Non-pigmented ciliary epithelial cell (primary cell): ENCODE data around the gene UMAD1.

Experiments
- DNase-seq: peaks from one replicate; pipeline ENCODE4 v3.0.0-alpha.2; 2010; ENCODE audit warnings: low read depth

UMAD1 gene

DNA sequence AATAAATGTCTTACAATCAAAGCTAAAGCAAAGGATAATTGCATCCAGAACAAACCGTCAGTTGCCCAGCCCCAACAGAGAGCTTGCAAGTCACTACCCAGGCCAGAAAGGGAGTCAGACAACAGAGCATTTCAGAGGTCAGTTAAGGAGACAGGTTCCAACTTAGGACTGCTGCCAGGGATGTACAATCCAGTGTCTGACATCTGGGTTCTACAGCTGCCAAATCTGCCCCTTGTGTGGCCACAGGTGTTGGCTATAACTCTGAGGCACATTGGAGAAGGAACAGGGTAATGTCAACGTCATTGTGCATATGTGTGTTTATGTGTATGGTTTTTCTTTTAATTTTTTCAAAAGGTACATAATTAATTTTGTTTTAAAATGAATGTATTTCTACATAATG lies 242.8 kb downstream of the UMAD1 start:
- no peak for DNase-seq

DNA sequence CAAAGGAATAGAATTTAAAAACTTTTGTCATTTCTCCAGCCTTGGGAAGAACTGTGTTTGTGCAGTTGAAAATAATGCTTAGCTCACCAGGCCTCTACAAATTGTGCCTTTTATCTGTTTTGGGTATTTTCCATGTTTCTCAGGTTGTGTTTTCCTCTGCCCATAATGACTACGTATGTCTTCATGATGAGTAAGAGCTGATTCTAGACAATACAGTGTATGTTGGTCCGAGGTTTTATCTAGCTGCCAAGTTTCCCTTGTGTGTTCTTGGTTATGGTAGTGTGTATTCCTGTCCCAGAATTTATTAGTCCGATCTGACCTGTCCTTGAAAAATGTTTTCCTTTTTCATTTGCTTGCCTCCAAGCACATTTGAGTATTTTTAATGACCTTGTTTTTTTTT lies 244.3 kb downstream of the UMAD1 start:
- peak; percentile 15 for DNase-seq

DNA sequence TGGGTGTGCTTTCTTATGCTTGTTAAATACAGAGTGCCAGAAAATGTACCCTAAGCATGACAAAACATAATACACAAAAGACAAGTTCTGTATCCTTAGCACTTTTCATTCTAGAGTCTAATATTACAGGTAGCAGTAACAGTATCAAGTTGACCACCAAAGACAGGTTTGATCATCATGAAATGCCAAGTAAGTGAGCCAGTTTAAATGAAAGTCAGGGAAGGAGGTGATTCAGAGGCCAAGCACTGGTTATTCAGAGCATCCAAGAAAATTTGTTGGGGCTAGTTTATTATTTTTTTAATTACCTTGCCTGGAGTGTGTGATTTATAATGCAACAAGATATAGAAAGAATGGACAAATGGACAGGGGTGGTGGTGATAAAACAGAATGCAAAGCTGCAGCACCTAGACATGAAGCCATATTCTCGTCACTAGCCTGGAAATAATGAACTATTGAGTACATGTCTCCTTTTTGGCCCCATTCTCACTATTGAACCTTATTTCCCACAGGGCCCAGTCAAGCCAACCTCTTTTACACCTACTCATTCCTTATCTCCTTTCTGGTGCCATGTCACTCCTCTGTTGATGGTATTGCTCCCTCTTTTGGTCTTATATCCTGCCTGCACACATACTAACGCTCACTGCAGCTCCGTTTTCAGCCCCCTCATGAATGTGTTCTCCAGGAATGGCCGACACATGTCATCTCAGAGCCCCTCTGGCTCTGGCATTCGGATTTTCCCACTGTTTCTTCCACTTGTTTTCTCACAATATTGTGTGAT lies 249.4 kb downstream of the UMAD1 start:
- no peak for DNase-seq

DNA sequence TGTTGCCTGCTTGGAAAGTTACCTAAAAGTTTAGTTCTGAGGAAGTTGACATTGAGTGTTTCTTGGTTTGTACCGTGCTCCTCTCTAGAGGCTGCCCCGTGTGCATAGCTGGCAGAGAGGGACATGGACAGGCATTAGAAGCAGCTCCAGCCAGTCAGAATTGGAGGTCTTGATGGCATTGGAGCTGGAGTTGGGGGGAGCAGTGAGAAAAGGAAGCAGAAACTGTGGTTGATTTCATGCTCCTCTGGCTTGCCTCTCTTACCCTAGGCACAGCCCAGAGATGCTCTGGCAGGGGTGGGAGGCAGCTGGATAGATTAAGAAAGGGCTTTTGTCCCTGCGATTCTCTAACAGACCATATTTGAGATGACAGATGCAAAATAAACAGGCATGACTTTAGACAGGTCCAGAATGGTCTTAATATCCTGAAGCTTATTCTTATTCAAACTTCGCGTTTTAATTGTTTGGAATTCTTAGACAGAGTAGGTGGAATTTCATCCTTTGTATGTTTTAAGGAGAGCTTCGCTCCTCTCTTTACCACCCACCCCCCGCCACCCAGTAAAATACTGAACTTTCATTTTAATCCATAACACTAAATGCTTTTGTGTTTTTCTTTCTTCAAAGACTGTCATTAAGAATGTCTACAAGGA lies 254.6 kb downstream of the UMAD1 start:
- no peak for DNase-seq

DNA sequence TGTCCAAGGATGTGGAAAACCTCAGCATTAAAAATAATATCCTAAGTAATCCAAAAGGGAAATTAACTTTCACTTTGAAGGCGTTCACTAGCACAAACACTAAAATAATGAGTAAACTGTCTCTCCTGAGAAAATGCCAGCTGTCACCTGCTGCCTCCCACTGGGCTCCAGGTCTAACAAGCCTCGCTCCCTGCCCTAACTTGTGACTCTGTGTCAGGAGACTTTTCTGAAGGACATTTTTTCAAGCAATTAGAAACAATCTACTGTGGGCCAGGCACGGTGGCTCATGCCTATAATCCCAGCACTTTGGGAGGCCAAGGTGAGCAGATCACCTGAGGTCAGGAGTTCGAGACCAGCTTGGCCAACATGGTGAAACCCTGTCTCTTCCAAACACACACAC lies 255.2 kb downstream of the UMAD1 start:
- DNase-seq = no peak

DNA sequence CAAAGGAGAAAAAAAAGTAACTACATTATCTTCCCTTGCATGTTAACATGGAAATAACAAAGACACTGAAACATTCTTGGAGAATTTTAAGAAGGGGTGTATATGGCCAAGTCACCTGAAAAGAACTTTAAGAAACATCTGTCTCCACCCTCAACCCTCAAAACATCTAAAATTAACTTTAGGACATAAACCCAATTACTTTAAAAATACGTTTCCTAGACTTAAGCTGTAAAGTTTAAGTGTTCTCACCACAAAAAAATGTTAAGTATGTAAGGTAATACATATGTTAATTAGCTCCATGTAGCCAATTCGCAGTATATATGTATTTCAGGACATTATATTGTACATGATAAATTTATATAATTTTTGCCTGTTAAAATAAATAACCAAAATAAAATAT lies 257.0 kb downstream of the UMAD1 start:
- DNase-seq = no peak

DNA sequence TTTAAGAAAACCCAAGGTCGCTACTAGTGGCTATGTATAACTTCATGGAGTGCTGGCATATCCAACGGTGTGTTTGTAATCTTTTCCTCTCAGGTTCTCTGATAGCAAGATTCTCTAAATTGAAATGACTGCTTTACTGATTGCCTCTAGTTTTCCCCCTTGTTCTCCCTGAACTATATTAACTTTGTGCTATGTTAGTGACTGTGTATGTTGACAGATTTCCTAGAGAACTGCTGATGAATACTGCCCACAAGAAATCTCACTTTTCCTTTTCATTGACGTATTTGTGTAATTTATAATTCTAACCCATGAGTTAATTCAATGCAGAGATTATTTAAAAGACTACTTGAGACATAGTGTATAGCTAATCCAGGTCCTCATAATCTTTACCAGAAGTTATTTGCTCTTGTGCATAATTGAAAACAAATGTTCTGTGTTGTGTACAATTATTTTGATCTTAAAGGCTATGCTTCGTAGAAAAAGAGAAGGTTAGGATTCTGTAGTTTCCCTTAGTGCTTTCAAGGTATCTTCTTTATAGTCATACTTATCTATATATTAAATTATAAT lies 257.5 kb downstream of the UMAD1 start:
- DNase-seq = no peak

DNA sequence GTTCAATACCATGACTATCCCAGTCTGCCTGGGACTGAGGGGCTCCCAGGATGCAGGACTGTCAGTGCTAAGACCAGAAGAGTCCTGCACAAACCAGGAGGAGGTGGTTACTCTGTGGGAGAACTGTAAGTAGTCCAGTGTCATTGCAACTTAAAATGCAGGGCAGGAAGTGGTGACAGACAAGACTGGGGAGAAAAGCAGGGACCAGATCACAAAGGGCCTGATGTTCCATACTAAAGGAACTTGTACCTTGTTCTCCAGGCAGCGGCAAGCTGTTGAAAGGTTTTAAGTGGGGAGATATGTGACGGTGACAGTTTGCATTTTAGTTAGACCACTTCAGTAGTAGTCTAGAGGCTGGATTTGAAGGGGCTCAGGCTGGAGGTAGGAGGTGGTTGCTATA lies 262.3 kb downstream of the UMAD1 start:
- no peak for DNase-seq

DNA sequence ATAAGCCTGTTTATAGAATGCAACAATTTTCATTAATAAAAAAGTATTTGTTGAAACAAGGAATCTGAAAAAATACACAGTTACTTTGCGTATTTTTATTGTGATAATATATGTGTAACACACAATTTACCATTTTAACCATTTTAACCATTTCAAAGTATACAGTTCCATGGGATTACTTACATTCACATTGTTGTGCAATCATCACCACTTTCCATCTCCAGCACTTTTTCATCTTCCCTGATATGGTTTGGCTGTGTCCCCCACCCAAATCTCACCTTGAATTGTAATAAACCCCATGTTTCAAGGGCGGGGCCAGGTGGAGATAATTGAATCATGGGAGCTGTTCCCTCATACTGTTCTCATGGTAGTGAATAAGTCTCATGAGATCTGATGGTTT lies 266.8 kb downstream of the UMAD1 start:
- no peak for DNase-seq

DNA sequence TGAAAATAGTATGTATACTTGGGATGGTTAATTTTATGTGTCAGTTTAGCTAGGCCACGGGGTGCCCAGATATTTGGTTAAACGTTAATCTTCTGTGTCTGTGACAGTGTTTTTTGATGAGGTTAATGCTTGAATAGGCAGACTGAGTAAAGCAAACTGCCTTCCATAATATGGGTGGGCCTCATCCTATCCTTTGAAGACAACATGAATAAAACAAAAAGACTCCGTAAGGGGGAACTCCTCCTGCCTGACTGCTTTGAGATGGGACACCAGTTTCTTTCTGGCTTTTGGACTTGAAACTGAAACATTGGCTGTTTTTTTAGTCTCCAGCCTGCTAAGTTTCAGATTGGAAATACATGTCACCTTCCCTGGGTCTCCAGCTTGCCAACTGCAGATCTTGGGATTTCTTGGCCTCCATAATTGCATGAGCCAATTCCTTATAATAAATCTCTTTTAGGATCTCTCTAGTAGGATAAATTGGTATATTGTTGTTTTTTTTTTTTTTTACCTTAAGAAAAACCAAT lies 268.1 kb downstream of the UMAD1 start:
- DNase-seq = no peak

DNA sequence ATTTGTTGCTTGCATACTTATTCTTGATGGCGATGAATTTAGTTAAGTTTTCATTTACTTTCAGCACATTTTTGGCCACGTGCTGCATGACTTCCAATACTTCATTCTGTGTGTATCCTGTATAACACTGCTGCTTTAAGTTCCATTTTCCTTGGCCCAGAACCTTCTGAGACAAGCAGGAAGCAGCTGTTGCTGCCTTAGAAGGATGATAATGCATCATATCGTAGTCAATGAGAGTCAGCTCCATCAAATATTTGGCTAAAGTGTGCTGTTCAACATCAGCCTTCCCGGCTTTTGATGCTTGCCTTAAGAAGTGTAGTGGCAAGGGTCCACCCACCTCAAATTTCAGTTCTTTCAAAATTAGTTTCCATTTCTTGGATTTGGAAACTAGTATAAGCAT lies 268.8 kb downstream of the UMAD1 start:
- DNase-seq = no peak

DNA sequence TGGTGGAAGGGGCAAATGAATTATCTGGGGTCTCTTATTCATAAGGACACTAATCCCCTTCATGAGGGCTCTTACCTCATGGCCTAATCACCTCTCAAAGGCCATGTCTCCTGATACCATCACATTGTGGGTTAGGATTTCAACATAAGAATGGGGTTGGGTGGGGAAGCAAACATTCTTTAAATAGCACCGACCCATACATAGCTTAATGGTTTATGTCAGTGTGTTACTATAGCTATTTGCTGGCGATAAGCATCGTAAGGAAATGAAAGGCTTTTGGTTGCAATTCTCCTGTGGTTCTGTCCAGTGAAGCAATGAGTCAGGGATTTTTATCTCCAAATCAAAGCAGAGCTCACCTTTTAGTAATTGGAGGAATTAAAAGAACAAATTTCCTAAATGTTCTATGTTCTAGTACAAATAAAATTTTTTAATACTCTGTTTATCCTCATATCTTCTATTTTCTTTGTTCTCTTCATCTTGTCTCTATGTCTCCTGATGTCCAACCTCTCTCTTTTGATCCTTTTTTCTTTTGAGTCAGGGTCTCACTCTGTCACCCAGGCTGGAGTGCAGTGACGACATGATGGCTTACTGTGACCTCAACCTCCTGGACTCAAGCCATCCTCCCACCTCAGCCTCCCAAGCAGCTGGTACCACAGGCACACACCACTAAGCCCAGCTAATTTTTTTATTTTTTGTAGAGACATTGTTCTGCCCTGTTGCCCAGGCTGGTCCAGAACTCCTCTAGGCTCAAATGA lies 271.0 kb downstream of the UMAD1 start:
- DNase-seq = peak; percentile 96

DNA sequence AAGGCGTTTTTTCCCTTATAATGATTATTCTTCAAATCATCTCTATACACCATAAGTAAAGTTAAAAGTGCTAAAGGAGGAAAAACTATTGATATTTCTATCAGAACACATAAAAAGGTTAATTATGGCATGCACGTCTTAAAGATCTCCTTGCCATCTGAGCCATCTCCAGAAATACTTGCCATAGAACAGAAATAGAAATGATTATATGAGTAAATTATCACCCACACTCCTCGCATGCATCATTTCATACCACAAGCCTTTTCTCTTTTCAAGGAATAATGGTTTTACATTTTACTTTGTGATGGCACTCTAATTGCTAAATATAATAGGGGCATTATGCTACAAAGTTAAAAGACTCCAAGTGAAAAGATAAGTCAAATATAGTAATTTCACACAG lies 272.4 kb downstream of the UMAD1 start:
- DNase-seq = no peak

DNA sequence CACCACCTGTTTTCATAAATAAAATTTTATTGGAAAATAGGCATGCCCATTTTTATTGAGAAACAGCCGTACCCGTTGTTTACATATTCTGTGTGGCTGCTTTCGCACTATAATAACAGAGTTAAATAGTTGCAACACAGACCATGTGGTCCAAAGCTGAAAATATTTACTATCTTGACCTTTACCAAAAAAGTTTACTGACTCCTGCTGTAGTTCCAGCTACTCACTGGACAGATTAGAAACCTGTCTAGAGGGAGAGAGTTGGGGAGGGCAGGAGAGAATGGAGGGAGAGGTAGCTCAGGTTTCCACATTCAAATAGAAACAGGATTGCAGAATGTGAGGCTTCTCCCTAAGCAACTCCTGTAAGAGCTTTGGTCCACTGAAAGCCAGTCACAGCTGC lies 273.0 kb downstream of the UMAD1 start:
- DNase-seq = no peak

DNA sequence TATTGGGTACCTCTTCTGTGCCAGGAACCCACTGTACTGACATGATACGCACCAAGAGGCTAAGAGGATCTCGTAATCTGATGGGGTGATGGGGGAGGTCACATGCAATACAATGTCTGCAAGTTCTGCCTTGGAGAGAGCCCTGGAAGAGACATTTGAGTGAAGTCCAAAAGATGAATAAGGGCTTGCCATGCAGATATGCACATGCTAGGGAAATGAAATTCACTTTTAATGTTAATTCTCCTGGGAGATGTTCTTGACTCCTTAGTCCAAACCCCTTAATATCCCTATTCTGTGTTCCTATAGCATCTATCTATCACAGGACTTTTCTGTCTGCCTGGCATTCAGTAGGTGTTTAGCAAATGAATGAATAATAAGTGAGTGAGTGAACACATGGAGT lies 274.0 kb downstream of the UMAD1 start:
- DNase-seq = no peak

DNA sequence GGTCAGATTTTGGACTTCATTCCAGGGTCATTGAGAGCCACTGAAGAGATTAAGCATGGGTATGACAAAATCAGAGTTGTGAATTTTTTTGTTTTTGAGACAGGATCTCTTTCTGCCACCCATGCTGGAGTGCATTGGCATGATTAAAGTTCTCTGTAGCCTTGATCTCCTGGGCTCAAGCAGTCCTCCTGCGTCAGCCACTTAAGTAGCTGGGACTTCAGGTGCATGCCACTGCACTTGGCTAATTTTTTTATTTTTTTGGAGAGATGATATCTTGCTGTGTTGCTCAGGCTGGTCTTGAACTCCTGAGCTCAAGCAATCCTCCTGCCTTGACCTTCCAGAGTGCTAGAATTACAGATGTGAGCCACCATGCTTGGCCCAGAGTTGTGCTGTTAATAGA lies 275.5 kb downstream of the UMAD1 start:
- DNase-seq = no peak

DNA sequence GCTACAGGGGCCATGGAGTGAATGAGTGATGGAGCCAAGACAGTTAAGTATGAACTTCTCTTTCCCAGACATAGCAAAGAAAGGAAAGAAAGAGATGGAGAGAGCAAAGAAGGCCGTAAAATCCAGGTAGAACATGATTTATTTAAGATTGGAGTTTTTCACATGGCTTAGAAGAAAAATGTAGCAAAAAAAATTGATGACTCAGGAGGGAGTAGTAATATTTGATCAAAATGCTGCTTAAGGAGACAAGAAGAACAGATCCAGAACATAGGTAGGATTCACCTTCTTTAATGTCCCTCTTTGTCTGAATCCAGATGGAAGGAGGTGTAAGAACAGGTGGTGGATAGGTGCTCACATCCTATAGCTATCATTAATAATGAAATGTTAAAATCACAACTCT lies 277.0 kb downstream of the UMAD1 start:
- no peak for DNase-seq

DNA sequence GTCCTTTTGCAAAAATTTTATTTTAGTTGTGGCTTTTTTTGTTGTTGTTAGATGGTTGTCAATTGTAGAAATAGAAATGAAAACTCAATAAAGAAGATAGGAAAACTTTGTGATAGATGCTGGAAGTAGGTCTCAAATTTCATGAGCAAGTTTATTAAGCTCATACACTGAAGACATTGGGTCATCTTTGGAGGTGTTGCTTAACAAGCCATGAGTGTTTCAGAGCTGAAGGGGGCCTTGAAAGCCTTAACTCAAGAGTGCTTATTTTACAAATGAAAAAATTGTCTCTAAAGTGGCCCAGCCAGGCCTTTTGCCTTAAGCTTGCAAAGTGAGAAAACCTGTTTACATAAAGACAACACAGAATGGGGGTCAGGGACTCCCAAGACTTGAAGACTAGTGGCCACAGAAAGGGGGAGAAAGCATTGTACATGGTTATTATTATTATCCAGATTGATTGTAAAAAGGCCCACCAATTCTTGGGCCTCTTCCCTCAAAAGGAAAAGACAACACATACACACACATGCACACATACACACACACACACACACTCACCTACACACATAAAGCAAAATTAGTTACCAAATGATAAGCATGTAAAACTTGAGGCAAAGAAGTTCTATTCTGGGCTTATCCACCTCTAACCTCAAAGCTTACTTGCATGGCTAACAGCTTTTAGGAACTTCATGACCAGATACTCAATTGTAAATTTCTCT lies 278.3 kb downstream of the UMAD1 start:
- DNase-seq = no peak

DNA sequence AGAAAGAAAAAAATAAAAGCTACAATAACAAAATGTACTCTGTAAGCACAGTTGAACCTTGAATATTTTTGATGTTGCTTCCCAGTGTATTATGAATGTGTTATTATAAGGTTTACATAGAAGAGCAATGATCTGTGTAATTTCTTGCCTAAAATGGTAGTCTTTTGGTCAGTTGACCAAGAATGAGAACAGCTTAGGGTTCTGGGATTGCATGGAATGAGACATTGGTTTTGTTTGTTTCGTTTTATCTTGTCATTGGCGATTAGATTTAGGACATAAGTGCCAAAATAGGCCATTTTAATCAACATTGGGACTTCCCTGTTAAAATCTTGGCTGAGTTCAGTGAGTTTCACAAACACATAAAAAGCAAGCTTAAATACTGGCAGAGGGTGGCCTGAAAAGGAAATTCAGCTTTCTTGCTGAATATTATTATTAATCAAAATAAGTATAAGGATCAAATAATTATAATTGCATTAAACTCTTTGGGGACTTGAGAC lies 278.9 kb downstream of the UMAD1 start:
- DNase-seq = no peak

DNA sequence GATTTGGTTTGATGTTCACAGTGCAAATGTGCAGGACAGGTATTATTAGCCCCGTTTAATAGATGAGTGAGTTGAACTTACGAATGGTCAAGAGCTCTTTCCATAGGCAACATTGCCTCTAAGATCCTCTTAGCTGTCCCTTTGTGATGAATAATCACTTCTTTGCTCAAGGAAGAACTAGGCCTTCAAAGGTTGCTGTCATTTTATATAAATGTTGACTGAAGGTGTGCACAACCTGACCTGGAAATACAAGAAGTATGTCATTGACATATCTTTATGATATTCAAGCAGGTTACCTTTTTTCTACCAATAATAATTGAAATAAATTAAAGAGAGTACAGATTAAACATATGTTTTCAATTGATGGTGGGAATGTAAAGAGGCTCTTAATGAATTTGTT lies 279.5 kb downstream of the UMAD1 start:
- no peak for DNase-seq

DNA sequence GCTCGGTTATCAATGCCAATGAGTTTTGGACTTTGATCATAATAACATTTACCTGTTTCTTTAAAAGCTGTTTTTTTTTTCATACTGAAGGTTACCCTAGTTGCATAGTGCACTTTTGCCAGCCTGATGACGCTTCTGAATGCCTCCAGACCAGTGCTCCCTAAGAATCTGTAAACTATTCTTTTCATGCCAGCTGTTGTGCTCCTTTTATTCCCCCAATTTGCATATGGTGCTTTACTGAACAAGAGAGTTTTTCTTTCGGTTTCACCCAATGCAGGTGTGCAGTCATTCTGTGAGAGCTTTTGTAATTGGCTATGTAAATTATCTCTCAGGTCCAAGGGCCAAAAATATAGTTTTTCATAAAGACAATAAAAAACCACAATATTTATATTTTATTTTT lies 279.9 kb downstream of the UMAD1 start:
- no peak for DNase-seq

DNA sequence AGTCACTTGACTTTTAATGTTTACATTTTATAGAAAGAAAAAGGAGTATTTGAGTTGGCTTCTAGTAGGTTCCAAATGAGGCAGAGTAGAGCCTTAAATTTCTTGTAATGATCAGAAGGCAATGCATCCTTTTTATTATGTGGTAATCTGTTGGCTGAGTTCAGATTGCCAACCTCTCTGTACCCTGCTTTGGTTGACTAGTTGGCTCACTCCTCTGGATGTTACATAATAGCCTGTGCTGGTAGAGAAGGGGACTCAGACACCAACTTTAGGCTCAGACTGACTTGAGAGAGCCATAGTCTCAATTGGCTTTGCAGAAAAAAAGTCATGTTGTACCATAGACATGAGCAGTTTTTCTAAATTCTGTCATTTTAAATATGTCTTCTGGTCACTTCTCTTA lies 281.3 kb downstream of the UMAD1 start:
- no peak for DNase-seq
